HepG2 (cell line): Measurements from ENCODE around the gene DIS3L2. TPM values are rescaled to one million over a fixed set of nuclear protein-coding genes. Genes with fewer than 3 reads are reported as not detected.

Experiments
- ATAC-seq: fragments of 200-7000 bp; cut with Tn5 transposase; 3 replicates; pipeline ENCODE4 v1.9.1; 2020; ENCODE audit warnings: mild to moderate bottlenecking, moderate library complexity
- BruUV-seq: library from RNA; stranded (reverse); fragments of 400-500 nt; replicated peaks from 2 replicates; lab custom pipeline; 2021; lab: Mats Ljungman, UMichigan
- CTCF ChIA-PET: fragments of 300-600 bp; formaldehyde crosslinking; extraction: SDS; loops from one replicate; lab custom pipeline; 2021; ENCODE audit warnings: low total read pairs, inconsistent platforms, low intra/inter-chr PET ratio; lab: Yijun Ruan, JAX
- POLR2A ChIA-PET: fragments of 350-600 bp; sonication (Branson Sonifier 250); formaldehyde crosslinking; loops from one replicate; lab custom pipeline; 2020; ENCODE audit warnings: antibody characterized with exemption, inconsistent platforms; lab: Yijun Ruan, JAX
- DNase-seq: peaks from one replicate; pipeline ENCODE4 v3.0.0-alpha.2; 2015; ENCODE audit warnings: low spot score
- FAIRE-seq: peaks from 3 replicates; lab custom pipeline; 2011; peaks lifted over from hg19 to GRCh38; lab: Jason Lieb, UNC
- H2AFZ ChIP-seq: one replicate; pipeline ENCODE4 v1.6.1; 2011; ENCODE audit warnings: low read length, inconsistent platforms
- H3K27ac ChIP-seq: fragments of 300-600 bp; 3 replicates; pipeline ENCODE4 v1.8.0; 2011; ENCODE audit warnings: mixed run types, mild to moderate bottlenecking, mixed read lengths, low read length, inconsistent platforms; ENCODE audit not compliant: insufficient read depth; ENCODE audit errors: extremely low read length
- H3K27me3 ChIP-seq, 2 experiments: fragments of 200-600 bp in 1 of 2; 2 replicates in 1 of 2; 3 replicates in 1 of 2; pipeline versions ENCODE4 v1.6.0 to v1.8.0; 2011; ENCODE audit warnings: low read length in 2 of 2, mild to moderate bottlenecking in 2 of 2, moderate library complexity in 2 of 2, inconsistent platforms in 1 of 2; ENCODE audit not compliant: insufficient read depth in 2 of 2, control insufficient read depth in 1 of 2
- H3K36me3 ChIP-seq, 2 experiments: fragments of 200-600 bp in 1 of 2; replicated peaks in 1 of 2; 2 replicates in 1 of 2; 3 replicates in 1 of 2; pipeline versions ENCODE4 v1.5.1 to v1.8.0; 2011; ENCODE audit warnings: low read length in 2 of 2, inconsistent platforms in 1 of 2; ENCODE audit not compliant: insufficient read depth in 2 of 2, control insufficient read depth in 1 of 2
- H3K4me1 ChIP-seq: 2 replicates; pipeline ENCODE4 v1.5.1; 2012; ENCODE audit warnings: low read length, inconsistent platforms; ENCODE audit not compliant: insufficient read depth
- H3K4me2 ChIP-seq: 2 replicates; pipeline ENCODE4 v1.6.0; 2011; ENCODE audit warnings: low read depth, low read length, inconsistent platforms
- H3K4me3 ChIP-seq, 3 experiments: fragments of 200-600 bp in 1 of 3; sonication (generic), shearing (Covaris generic) in 1 of 3; replicated peaks in 1 of 3; 2 replicates each; pipeline ENCODE4 v1.5.1; 2011 to 2016; ENCODE audit warnings: low read length in 3 of 3, inconsistent platforms in 2 of 3, low read depth in 2 of 3, mild to moderate bottlenecking in 2 of 3, control low read depth in 1 of 3, mixed read lengths in 1 of 3; ENCODE audit not compliant: insufficient read depth in 1 of 3
- H3K79me2 ChIP-seq: one replicate; pipeline ENCODE4 v1.6.1; 2011; ENCODE audit warnings: low read length, inconsistent platforms; ENCODE audit not compliant: insufficient read depth
- H3K9ac ChIP-seq: 2 replicates; pipeline ENCODE4 v1.6.0; 2011; ENCODE audit warnings: mild to moderate bottlenecking, low read depth, low read length, inconsistent platforms; ENCODE audit not compliant: insufficient read depth
- H3K9me3 ChIP-seq: 2 replicates; pipeline ENCODE4 v1.5.1; 2012; ENCODE audit warnings: mild to moderate bottlenecking, low read length
- H4K20me1 ChIP-seq: 2 replicates; pipeline ENCODE4 v1.6.0; 2011; ENCODE audit warnings: inconsistent platforms, mild to moderate bottlenecking, low read length, moderate library complexity; ENCODE audit not compliant: insufficient read depth
- ARID5B ChIP-seq: IDR thresholded peaks from 2 replicates; pipeline ENCODE4 v1.4.0; 2020; ENCODE audit warnings: mild to moderate bottlenecking, missing genetic modification reagents
- KDM3A ChIP-seq: IDR thresholded peaks from 2 replicates; pipeline ENCODE4 v1.6.1; 2018; ENCODE audit warnings: low read depth, missing compliant biosample characterization
- ZFP1 ChIP-seq: IDR thresholded peaks from 2 replicates; pipeline ENCODE4 v1.6.1; 2016
- ZSCAN29 ChIP-seq: sonication (generic); formaldehyde crosslinking; conservative IDR thresholded peaks from 2 replicates; pipeline ENCODE4 v1.4.0; 2020; ENCODE audit warnings: mild to moderate bottlenecking, missing genetic modification reagents
- WGBS: methylation state at CpG from one replicate; pipeline ENCODE4 v1.1.6; 2017; ENCODE audit warnings: low lambda C conversion rate; 5-methylcytosine and 5-hydroxymethylcytosine counted together
- in situ Hi-C: cut with HindIII; loops from 2 replicates; pipeline ENCODE4 v1.10.0; 2017; ENCODE audit warnings: low pct_unique_long_range_greater_than_20kb; ENCODE audit not compliant: extremely low pct_ligation_motif_present
- intact Hi-C: fragments of 100-400 bp; cut with micrococcal nuclease; formaldehyde crosslinking; loops from one replicate; pipeline ENCODE4 v1.10.0; 2022; ENCODE audit not compliant: unreplicated experiment
- polyA plus RNA-seq, 8 experiments: library from polyadenylated mRNA; depleted of rRNA in 3 of 8; stranded (reverse) in 7 of 8; unstranded in 1 of 8; fragments of >200 nt; fragmentation: Illumina TruSeq in 4 of 8; extraction: Trizol in 4 of 8; gene quantifications; 2 replicates each; pipeline versions ENCODE4 v1.2.1 to v1.2.3, GENCODE V29; 2011 to 2016; ENCODE audit warnings: low read depth in 4 of 8, missing spikeins in 1 of 8, mixed read lengths in 1 of 8; ENCODE audit not compliant: insufficient read depth in 1 of 8
- total RNA-seq, 5 experiments: library from RNA; depleted of rRNA; stranded (reverse); fragments of >200 nt; fragmentation: Illumina TruSeq; extraction: Trizol; gene quantifications; 2 replicates each; pipeline ENCODE4 v1.2.3, GENCODE V29; 2016; ENCODE audit warnings: low read depth in 1 of 5
- TF ChIP-seq, protein P1 (sequence below): IDR thresholded peaks from 2 replicates; pipeline ENCODE4 v1.6.1; 2016; ENCODE audit warnings: missing compliant biosample characterization, missing genetic modification reagents, borderline replicate concordance

Gene DIS3L2
- total and polyA plus RNA-seq, 2 of the 13 experiments (the other 11 are each of a cell fraction or from before 2014, with no cell fraction given), result 7.0 to 23.9 TPM

GRCh38 chr2:232242316-232242715, 280.8 kb downstream of the DIS3L2 start:
- Histone ChIP-seq H3K4me1 (no peaks in the 10 kb centered on the region), H3K4me3 (no peak overlapping the region), H2AFZ (no peak overlapping the region), H3K27ac (no peak overlapping the region), H3K36me3 (peaks cover 7 to 28% of the 10 kb centered on the region in 2 experiments; a peak in 3 of 5 replicates), H3K27me3 (no peaks in the 10 kb centered on the region), H3K9me3 (no peaks in the 10 kb centered on the region)
- WGBS, result 100% methylated on average over 2 of the region's 2 CpGs
- CTCF ChIA-PET, result no interaction called here
- TF ChIP-seq ZSCAN29 (CRISPR knock-in tag) (no peak), KDM3A (no peak), ARID5B (CRISPR knock-in tag) (no peak), ZFP1 (no peak)
- TF ChIP-seq, protein P1, sequence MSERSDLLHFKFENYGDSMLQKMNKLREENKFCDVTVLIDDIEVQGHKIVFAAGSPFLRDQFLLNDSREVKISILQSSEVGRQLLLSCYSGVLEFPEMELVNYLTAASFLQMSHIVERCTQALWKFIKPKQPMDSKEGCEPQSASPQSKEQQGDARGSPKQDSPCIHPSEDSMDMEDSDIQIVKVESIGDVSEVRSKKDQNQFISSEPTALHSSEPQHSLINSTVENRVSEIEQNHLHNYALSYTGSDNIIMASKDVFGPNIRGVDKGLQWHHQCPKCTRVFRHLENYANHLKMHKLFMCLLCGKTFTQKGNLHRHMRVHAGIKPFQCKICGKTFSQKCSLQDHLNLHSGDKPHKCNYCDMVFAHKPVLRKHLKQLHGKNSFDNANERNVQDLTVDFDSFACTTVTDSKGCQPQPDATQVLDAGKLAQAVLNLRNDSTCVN (CRISPR knock-in tag), result no peak
- TF ChIP-seq, all 625 proteins: peak for 0
- DNase-seq, result no peak
- no peak for ATAC-seq
- Histone ChIP-seq H3K9ac (no peak overlapping the region), H3K79me2 (no peaks in the 10 kb centered on the region), H4K20me1 (no peaks in the 10 kb centered on the region), H3K4me2 (no peak overlapping the region)
- intact Hi-C loops, result no loop called here
- no peak for FAIRE-seq
- BruUV-seq, result no TSS peak
- POLR2A ChIA-PET, result no interaction called here
- in situ Hi-C loops, result no loop called here
